A549 (cell line): ENCODE results near the gene PINK1. TPM values are rescaled to one million over a fixed set of nuclear protein-coding genes. Genes with fewer than 3 reads are reported as not detected.

Source experiments
- ATAC-seq, 2 experiments: fragments of 200-7000 bp in 1 of 2; fragments of >200 bp in 1 of 2; cut with Nextera tagmentation in 1 of 2; cut with Tn5 transposase in 1 of 2; 3 replicates each; pipeline versions ENCODE4 v1.8.0 to v1.9.1; 2018 to 2020; ENCODE audit warnings: mild to moderate bottlenecking in 1 of 2, moderate library complexity in 1 of 2
- CTCF ChIA-PET: fragments of 300-600 bp; sonication (Branson Sonifier 250); formaldehyde crosslinking; extraction: SDS; loops from one replicate; lab custom pipeline; 2021; ENCODE audit warnings: antibody characterized with exemption, inconsistent platforms; lab: Yijun Ruan, JAX
- POLR2A ChIA-PET: fragments of 350-600 bp; formaldehyde crosslinking; extraction: SDS; loops from one replicate; lab custom pipeline; 2021; ENCODE audit warnings: antibody characterized with exemption, inconsistent platforms; lab: Yijun Ruan, JAX
- DNase-seq, 2 experiments: peaks; one replicate each; pipeline versions ENCODE4 v3.0.0 to v3.0.0-alpha.2; 2011 to 2016; ENCODE audit warnings: low read depth in 1 of 2, low spot score in 1 of 2
- FAIRE-seq: peaks from 2 replicates; lab custom pipeline; 2011; peaks lifted over from hg19 to GRCh38; lab: Jason Lieb, UNC
- H3K27ac ChIP-seq, 2 experiments: fragments of >200 bp; sonication (Bioruptor Twin); formaldehyde crosslinking; 3 replicates each; pipeline ENCODE4 v1.5.1; 2016 to 2017
- H3K4me1 ChIP-seq: fragments of >200 bp; sonication (Bioruptor Twin); formaldehyde crosslinking; 3 replicates; pipeline ENCODE4 v1.6.1; 2016
- H3K4me2 ChIP-seq: fragments of >200 bp; sonication (Bioruptor Twin); formaldehyde crosslinking; 3 replicates; pipeline ENCODE4 v1.6.1; 2016
- H3K4me3 ChIP-seq: fragments of >200 bp; sonication (Bioruptor Twin); formaldehyde crosslinking; 3 replicates; pipeline ENCODE4 v1.5.1; 2016
- H3K9me3 ChIP-seq: fragments of >200 bp; sonication (Bioruptor Twin); formaldehyde crosslinking; 3 replicates; pipeline ENCODE4 v1.6.1; 2016
- ATOH8 ChIP-seq: fragments of 250-450 bp; sonication (Bioruptor Pico); IDR thresholded peaks from 2 replicates; pipeline ENCODE4 v1.5.0; 2020; ENCODE audit warnings: low read depth, mild to moderate bottlenecking, moderate library complexity
- CBX8 ChIP-seq: fragments of 200-600 bp; sonication (generic); IDR thresholded peaks from 2 replicates; pipeline ENCODE4 v1.6.1; 2016
- CTCF ChIP-seq: fragments of >200 bp; sonication (Bioruptor Twin); formaldehyde crosslinking; IDR thresholded peaks from 3 replicates; pipeline ENCODE4 v1.5.1; 2016
- E2F6 ChIP-seq: IDR thresholded peaks from 2 replicates; pipeline ENCODE4 v1.6.1; 2012; ENCODE audit warnings: low read depth, borderline replicate concordance
- ELK1 ChIP-seq: fragments of 150-350 bp; IDR thresholded peaks from 2 replicates; pipeline ENCODE4 v1.6.1; 2014; ENCODE audit warnings: low read depth, mild to moderate bottlenecking, low read length
- EP300 ChIP-seq, 2 experiments: fragments of >200 bp; sonication (Bioruptor Twin); formaldehyde crosslinking; IDR thresholded peaks; 2 replicates in 1 of 2; 3 replicates in 1 of 2; pipeline ENCODE4 v1.6.1; 2016 to 2017
- FOXS1 ChIP-seq: fragments of 250-450 bp; sonication (Bioruptor Pico); IDR thresholded peaks from 2 replicates; pipeline ENCODE4 v1.5.0; 2020; ENCODE audit warnings: mild to moderate bottlenecking, moderate library complexity
- HES2 ChIP-seq: fragments of >200 bp; sonication (Bioruptor Twin); formaldehyde crosslinking; IDR thresholded peaks from 2 replicates; pipeline ENCODE4 v1.6.1; 2016
- HEYL ChIP-seq: fragments of 250-450 bp; sonication (Bioruptor Pico); IDR thresholded peaks from 2 replicates; pipeline ENCODE4 v1.8.0; 2021; ENCODE audit warnings: mild to moderate bottlenecking, moderate library complexity
- HOXB13 ChIP-seq: fragments of 250-450 bp; sonication (Bioruptor Pico); IDR thresholded peaks from 2 replicates; pipeline ENCODE4 v1.5.0; 2020; ENCODE audit warnings: low read depth, mild to moderate bottlenecking, moderate library complexity
- JUNB ChIP-seq: fragments of >200 bp; sonication (Bioruptor Twin); formaldehyde crosslinking; IDR thresholded peaks from 2 replicates; pipeline ENCODE4 v1.6.1; 2016
- MAX ChIP-seq: IDR thresholded peaks from 2 replicates; pipeline ENCODE4 v1.6.1; 2012
- POLR2A ChIP-seq: IDR thresholded peaks from 2 replicates; pipeline ENCODE4 v1.6.1; 2012; ENCODE audit warnings: mild to moderate bottlenecking, low read length
- REST ChIP-seq: fragments of 200-600 bp; sonication (generic); IDR thresholded peaks from 2 replicates; pipeline ENCODE4 v1.6.1; 2016; ENCODE audit warnings: antibody characterized with exemption, mild to moderate bottlenecking, moderate library complexity
- RNF2 ChIP-seq: fragments of 200-600 bp; sonication (generic); IDR thresholded peaks from 2 replicates; pipeline ENCODE4 v1.6.1; 2016; ENCODE audit warnings: low read depth, mild to moderate bottlenecking, antibody characterized with exemption, moderate library complexity, borderline replicate concordance
- ZFP36 ChIP-seq: fragments of 450-650 bp; IDR thresholded peaks from 2 replicates; pipeline ENCODE4 v1.6.1; 2014; ENCODE audit warnings: borderline replicate concordance; ENCODE audit not compliant: partially characterized antibody
- WGBS: methylation state at CpG from one replicate; pipeline ENCODE4 v1.1.6; 2017; ENCODE audit errors: missing lambda C conversion rate; 5-methylcytosine and 5-hydroxymethylcytosine counted together
- polyA plus RNA-seq, 4 experiments: library from polyadenylated mRNA; depleted of rRNA in 3 of 4; stranded (reverse); fragments of >200 nt; fragmentation: RNase III in 1 of 4; extraction: RNeasy Plus Mini Kit Qiagen cat#74134 plus additional on column Dnase treatment in 1 of 4; gene quantifications; 2 replicates in 3 of 4; 3 replicates in 1 of 4; pipeline ENCODE4 v1.2.3, GENCODE V29; 2011 to 2017

Gene PINK1
- polyA plus RNA-seq, 2 of the 4 experiments (the other 2 are of a cell fraction), result 18.9 to 51.4 TPM

GRCh38 chr1:20644416-20644815 lies 11.2 kb downstream of the PINK1 start:
- POLR2A ChIA-PET, result no interaction called here
- FAIRE-seq, result no peak
- Histone ChIP-seq H3K27ac (no peak overlapping the region), H3K4me2 (no peak overlapping the region), H3K4me1 (no peaks in the 10 kb centered on the region), H3K9me3 (no peaks in the 10 kb centered on the region), H3K4me3 (no peak overlapping the region)
- no peak for DNase-seq
- TF ChIP-seq ZFP36 (no peak), POLR2A (no peak), EP300 (IDR thresholded peaks at IDR 0.05) (no peak), REST (no peak), HES2 (no peak), ELK1 (no peak), HOXB13 (CRISPR knock-in tag) (no peak)
- 89% methylated on average over 6 of the region's 13 CpGs for WGBS
- CTCF ChIA-PET, result no interaction called here
- no peak for ATAC-seq

- Histone ChIP-seq H3K27ac (no peak overlapping the region), H3K4me1 (no peaks in the 10 kb centered on the region), H3K4me3 (no peak overlapping the region), H3K4me2 (no peak overlapping the region), H3K9me3 (no peaks in the 10 kb centered on the region)
- POLR2A ChIA-PET, result no interaction called here
- FAIRE-seq, result no peak
- 95% methylated on average over 14 of the region's 14 CpGs for WGBS
- no peak for TF ChIP-seq JUNB
- no peak for TF ChIP-seq HEYL
- TF ChIP-seq RNF2, result no peak
- no peak for TF ChIP-seq CBX8
- TF ChIP-seq FOXS1 (CRISPR knock-in tag), result no peak
- no peak for TF ChIP-seq CTCF
- no peak for TF ChIP-seq E2F6
- CTCF ChIA-PET, result interaction anchor here (0.6 to 1.5 kb wide), 6 partner anchors 16 to 253 kb away, joined by 3 to 4 read pairs (median 3); partner anchors contain the start of gene DDOST
- no peak for ATAC-seq
- no peak for DNase-seq
Observed at GRCh38 chr1:20645414-20645813, 12.2 kb downstream of the PINK1 start.

- Histone ChIP-seq H3K9me3 (no peaks in the 10 kb centered on the region), H3K4me3 (no peak overlapping the region), H3K27ac (no peak overlapping the region), H3K4me1 (no peaks in the 10 kb centered on the region), H3K4me2 (no peak overlapping the region)
- POLR2A ChIA-PET, result interaction anchor here (1.1 kb wide), 1 partner anchor 13 kb away, joined by 3 read pairs; the partner anchor contains the start of gene DDOST
- CTCF ChIA-PET, result interaction anchor here (1.4 to 1.7 kb wide), 3 partner anchors 9 to 74 kb away, joined by 3 to 4 read pairs (median 4); no protein-coding TSS in a partner anchor
- ATAC-seq (no peak), DNase-seq (no peak), FAIRE-seq (no peak)
- TF ChIP-seq ATOH8 (CRISPR knock-in tag) (no peak), HES2 (no peak), HEYL (no peak), MAX (no peak)
- WGBS, result 95% methylated on average over 13 of the region's 13 CpGs
Observed at GRCh38 chr1:20648438-20648837, 15.2 kb downstream of the PINK1 start.
